Endometrial microvascular endothelial cells (primary cell): ENCODE measurements around the gene RAD1. TPM values are rescaled to one million over a fixed set of nuclear protein-coding genes. Genes with fewer than 3 reads are reported as not detected.
"Not testable (repeated sequence)": the region's sequence is repeated elsewhere in the genome, so short reads cannot be mapped to it uniquely, and the experiment has no call there.

Experiments used
- in situ Hi-C: cut with HindIII; loops from 2 replicates; pipeline ENCODE4 v1.10.0; 2017; ENCODE audit warnings: low sequenced_read_pairs, low pct_unique_long_range_greater_than_20kb; ENCODE audit errors: inconsistent ontology term
- total RNA-seq: library from RNA; depleted of rRNA; stranded (reverse); fragments of >200 nt; gene quantifications from one replicate; pipeline ENCODE4 v1.2.3, GENCODE V29; 2015; ENCODE audit errors: inconsistent ontology term

The RAD1 gene
- total RNA-seq, 1 donor from 2014 or later = 15.8 TPM

DNA sequence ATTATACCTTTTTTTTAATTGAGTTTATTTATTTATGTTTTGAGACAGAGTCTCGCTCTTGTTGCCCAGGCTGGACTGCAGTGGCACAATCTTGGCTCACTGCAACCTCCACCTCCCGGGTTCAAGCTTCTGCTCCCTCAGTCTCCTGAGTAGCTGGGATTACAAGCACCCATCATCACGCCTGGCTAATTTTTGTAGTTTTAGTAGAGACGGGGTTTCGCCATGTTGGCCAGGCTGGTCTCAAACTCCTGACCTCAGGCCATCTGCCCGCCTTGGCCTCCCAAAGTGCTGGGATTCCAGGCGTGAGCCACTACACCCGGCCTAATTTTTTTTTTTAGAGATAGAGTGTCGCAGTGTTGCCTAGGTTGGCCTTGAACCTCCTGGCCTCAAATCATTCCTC lies 8.0 kb upstream of the RAD1 start:
- in situ Hi-C loops = not testable (repeated sequence)

DNA sequence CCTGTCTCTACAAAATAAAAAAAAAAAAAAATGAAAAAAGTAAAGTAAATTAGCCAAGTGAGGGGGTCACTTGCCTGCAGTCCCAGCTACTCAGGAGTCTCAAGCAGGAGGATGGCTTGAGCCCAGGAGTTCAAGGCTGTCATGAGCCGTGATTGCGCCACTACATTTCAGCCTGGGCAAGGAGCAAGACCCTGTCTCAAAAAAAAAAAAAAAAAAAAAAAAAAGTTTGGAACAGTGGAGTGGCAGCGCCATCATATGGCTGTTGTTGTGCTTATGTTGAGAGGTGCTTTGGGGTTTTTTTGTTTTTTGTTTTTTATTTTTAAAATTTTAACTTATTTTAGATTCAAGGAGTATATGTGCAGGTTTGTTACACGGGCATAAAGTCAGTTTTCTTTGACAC lies 3.8 kb upstream of the RAD1 start:
- in situ Hi-C loops = no loop called here

DNA sequence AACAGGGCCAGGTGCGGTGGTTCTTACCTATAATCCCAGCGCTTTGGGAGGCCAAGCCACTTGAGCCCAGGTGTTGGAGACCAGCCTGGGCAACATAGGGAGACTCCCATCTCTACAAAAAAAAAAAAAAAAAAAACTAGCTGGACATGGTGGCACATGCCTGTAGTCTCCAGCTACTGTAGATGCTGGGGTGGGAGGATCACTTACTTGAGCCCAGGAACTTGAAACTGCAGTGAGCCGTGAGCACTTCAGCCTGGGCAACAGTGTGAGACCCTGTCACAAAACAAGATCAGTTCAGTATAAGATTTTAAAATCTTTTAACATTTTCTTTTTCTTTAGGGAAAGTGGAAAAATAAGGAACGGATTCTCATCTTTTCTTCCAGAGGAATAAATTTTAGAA lies 2.7 kb upstream of the RAD1 start:
- in situ Hi-C loops = no loop called here

DNA sequence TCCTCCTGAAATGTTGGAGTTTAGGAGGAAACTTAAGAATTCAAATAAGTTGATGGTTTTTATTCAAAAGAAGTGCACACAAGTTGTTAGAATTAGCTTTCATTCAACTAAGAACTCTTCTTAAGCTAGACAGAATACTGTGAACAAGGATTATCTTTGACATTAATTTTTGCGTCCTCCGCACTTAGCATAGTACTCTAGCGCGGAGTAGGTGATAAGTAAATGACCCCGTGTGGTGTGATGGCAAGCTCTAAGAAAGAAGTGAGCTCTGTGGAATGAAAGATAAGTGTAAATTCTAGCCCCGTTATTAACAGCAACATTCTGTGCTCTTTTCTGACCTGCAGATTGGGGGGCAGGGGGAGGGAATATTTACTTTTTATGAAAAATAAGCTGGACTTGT lies 1.2 kb upstream of the RAD1 start:
- in situ Hi-C loops = no loop called here

DNA sequence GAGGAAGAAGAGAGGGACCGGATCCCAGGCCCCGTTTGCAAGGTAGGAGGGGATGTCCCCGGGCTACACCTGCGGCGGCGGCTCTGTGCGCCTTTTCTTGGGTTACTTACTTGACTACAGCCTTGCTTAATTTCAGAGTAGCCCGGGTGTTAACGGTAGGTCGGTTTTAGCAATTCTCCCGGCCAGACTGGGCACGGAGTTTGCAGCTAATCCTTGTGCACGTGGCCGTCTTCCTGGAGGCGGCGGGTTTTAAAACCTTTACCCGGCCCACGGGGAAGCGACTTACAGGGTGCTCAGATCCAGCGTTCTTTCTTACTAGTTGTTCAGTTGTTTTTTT lies 520 bp upstream of the RAD1 start:
- in situ Hi-C loops = no loop called here

DNA sequence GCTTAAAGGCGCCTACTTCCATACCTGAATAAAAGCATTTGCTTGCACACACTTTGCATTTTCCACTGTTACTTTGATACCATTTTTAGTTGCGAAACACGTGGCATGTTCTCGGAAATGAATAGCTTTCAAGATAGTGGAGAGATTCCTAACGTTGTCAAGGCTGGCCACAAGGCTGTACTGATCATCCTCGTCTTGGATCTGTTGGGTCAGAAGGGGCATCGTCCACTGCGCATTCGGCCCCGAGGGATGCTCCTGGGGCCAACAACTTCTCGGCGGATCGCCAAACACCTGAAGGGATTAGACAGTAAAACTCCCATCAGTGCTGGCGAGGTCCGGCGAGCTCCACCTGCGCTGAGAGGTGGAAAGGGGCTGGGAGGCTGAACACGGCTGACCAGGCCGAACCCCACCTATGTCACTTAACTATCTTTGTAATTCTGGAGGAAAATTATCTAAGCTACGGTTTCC lies 599 bp downstream of the RAD1 start:
- in situ Hi-C loops = no loop called here

DNA sequence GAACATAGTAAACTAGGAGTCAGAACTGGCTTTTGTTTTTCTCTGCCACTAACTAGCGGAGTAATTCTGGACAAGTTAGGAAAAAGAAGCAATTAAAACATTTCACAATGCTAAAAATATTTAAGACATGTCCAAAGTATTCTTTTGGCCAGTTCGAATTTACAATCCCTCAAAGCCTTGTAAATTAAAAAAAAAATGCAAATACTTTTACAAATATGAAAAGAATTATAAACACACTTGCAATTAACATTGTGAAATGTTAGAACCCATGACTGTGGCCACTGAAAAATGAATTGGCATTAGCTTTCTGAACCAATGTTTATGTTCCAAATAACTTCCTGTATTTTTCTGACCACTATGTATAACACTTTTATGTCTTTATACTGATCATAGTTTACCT lies 2.2 kb downstream of the RAD1 start:
- in situ Hi-C loops = no loop called here

DNA sequence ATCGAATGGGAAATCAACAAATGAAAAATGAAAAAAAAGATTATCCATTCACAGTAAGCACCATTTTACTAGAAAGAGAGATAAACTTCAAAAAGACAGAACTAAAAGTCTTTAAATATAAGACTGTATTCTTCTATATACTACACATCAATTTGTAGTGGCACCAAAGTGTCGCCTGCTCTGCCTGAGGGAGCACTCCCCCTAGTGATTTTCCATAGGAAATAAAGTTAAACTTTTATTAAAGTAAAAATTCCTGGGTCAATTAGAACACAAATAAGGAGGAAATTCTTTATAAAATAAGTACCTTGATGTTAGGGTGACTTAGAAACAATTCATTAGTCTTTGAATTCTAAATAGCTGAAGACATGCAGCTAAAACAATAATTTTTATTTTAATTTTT lies 9.7 kb downstream of the RAD1 start:
- in situ Hi-C loops = no loop called here

DNA sequence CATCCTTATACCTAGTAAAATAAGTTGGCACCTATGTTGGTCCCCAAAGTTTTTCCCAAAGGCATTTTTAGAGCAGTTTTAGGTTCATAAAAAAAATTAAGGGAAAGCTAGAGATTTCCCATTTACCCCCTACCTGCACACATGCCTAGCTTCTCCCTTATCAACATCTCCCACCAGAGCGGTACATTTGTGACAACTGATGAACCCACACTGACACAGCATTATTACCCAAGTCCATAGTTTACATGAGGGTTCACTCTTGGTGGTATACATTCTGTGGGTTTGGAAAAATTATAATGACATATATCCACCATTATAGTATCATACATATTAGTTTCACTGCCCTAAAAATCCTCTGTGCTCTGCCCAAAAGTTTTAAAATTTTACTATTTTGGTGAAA lies 12.0 kb downstream of the RAD1 start:
- in situ Hi-C loops = no loop called here

DNA sequence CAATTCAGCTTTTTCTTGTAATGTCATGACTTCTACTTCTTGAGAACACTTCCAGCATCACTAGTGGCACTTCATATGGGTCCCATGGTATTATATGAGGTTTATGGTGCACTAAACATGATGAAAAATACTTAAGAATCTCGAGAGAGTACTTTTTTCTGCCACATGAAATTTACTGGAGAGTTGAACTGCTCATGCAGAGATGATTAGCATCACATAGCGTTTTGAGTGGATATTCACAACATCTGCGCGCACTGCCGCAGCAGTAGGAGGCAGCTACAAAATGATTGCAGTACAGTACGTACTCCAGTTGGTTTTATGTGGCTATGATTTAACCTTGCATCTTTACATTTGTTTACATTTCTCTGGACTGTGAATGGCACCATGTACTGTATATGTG lies 14.7 kb downstream of the RAD1 start:
- in situ Hi-C loops = no loop called here

DNA sequence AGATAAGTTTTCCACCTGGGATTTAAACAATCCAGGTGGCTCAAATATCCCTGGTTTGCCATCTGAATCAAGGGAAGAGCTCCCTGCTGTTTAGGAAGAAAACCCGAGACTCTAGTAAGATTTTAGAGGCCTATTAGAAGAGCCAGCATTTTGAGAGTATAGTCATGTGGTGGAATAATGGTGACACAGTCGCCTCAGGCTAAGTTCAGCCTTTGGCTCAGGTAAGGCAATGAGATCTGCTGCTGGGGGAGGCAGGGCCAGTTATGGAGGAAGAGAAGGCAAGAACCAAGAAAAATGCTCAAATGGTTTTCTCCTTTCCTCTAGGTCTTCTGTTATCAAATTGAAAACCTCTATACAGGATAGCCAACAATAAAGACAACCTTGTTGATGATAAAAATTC lies 16.2 kb downstream of the RAD1 start:
- in situ Hi-C loops = no loop called here

DNA sequence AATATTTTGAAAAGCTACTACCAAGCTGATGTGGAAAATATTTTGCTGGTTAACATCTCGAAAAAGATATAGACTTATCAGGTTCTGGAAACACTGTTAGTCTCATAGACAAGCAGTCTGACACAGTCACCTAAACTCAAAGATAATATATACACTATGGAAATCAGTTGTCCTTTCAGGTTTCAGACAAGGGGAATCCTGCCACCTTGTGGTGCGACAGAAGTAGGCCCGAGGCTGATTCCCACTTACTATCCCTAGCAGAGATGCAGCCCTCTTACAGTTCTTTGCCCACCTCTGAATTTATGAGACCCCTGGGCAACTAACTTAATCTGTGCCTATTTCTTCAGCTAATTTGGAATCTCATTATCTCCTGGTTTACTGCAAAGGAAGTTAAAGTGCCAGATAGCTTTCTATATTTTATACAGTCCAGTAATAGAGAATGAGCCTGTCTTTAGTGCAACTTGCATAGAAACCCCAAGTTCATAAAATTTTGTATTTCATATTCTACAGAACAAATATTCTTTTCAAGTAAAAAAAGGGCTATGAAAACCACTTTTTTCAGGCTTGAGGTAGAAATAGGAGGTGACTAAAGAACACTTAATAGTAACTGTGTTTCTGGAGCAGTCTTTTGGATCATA lies 16.9 kb downstream of the RAD1 start:
- in situ Hi-C loops = no loop called here

DNA sequence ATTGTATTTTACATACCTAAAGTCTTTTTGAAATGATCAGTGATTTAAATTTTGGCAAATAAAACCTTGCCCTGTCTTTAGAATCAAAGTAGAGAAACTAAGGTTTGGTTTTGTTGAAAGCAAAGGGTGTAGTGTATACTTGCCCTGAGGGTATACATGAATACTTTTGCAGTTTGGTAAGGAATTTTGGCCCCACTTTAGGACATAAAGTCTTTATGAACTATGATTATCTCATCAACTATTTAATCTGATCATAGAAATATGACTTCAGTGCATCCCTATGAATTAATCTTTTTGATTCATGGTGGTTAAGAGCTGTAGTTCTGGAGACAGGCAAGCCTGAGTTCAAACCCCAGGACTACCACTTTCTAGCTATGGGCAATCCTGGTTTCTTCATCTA lies 17.7 kb downstream of the RAD1 start:
- in situ Hi-C loops = no loop called here

DNA sequence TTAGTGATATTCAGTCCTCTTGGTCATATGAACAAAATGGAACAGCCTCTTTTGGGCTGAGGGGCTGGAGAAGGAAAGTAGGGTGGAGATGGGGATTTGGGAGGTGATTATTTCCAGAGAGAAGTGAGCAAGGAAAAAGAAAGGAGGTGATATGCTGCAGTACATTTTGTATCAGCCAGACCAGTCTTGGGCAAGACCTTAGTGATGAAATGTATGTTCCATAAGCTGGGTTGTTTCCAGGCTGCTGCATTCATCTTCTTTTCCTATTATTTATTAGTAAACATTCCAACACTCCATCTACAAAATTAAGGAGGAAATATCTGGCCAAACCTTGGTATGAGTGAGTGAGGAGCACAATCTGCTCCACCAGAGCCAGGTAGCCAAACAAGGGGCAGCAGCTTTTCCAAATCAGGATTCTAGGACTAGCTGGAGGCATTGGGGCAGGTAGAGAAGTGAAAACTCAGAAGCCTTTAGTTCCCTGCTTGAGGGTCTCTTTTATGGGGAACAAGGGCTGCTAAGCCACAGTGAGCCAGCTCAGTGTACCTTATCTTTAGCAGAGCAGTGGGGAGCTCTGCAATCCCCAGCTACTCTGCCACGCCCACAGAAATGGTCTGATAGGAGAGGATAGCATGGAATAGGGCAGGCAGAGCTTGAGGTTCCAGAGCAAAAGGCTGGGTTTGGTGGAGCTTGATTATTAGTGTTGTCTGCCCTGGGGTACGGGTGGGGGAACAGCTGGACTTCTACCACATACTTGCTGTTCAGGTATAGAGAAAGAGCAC lies 19.5 kb downstream of the RAD1 start:
- in situ Hi-C loops = no loop called here

DNA sequence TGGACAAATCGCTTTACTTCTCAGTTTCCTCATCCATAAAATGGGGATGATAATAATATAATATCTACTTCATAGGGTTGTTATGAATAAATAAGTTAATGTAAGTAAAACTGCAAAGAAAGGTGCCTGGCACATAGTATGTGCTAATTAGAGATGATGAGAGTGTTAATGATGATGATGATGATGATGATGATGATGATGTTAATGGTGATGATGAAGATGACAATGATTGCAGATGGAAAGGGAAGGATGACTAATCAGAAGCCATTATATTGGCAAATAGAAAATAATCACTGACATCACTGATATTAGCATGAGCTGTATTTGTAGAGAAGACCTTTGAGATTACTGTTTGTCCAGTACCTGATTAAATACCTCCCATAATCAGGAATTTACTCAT lies 20.6 kb downstream of the RAD1 start:
- in situ Hi-C loops = no loop called here

DNA sequence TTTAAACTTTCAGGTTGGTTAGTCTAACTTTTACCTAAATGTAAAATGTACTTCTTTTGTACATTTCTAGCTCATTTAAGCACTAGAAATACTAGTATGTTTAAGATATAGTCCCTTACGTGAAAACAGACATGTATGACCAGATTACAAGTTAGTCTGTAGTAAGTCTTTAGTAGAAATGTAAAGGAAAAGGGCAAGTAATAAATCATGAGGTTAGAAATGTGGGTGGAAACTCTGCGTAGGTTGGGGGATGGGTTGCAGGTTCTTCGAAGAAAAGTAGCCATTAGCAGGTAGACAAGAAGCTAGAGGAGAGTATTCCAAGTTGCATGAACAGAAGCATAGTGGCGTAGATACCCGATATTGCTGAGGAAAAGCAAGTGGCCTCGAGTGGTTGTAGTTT lies 22.9 kb downstream of the RAD1 start:
- in situ Hi-C loops = no loop called here

DNA sequence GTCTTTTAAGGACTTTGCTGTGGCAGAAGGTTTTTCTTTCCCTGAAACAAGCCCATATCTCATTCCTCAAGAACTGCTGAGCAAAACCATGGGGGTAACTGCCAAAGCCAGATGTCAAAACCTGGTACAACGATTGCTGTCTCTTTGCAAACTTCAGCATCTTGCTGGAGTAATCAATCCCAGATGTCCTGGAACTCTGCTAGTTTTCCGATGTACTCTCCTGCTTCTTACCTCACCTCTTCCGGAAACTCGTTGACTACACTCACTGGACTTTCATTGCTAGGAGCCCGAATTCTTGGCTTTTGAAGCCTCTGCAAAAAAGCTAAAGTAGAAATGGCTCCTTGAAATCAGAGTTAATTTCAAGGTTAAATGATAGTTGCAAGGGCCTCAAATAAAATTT lies 23.3 kb downstream of the RAD1 start:
- in situ Hi-C loops = no loop called here

DNA sequence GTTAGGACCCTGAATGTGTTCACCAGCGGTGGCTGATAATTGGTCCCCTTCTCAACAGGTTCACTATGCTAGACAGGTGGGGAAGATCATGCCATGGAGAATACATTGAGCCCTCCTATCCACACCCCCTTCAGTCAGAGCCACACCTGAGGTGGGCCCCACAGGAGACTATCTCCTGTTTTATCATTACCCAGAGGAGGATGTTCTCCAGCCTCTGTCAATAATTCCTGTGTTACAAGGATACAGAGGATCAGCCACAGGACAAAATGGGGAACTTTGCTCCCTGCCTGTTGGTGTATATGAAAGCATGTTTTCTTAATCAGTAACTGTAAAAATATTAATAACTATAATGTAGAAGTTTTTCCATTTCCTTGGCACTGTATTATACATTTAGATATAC lies 25.9 kb downstream of the RAD1 start:
- in situ Hi-C loops = no loop called here

DNA sequence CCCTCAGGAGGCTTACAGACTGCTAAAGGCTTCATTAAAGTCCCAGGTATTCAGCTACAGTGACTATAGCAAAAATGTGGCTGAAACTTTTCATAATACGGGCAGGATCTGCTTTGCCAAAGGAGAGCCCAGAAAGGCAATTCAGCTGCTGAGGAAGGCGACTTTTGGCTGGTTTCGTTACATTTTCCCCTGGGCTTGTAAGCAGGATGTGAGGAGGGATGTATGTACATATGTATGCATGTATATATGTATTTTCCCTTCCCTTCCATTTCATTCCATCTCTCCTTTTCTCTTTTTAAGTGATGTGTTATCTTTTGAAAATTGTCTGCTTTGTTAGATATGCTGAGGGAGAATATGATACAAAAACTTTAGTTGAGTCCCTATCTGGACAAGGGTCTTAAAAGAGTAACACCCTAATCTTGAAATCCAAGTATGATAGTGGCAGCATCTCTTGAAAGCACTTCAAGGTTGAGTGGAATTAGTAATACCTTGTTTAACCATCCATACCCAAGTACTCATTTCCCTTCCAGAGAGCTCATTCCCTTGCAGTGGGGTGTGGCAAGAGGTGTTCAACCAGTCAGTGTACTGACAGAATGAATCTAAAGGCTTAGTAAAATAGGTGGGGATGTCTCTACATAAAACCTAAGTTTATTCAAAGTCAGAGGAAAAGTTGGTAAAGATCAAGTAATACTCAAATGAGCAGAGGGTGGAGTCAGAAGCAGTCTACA lies 28.7 kb downstream of the RAD1 start:
- in situ Hi-C loops = no loop called here

DNA sequence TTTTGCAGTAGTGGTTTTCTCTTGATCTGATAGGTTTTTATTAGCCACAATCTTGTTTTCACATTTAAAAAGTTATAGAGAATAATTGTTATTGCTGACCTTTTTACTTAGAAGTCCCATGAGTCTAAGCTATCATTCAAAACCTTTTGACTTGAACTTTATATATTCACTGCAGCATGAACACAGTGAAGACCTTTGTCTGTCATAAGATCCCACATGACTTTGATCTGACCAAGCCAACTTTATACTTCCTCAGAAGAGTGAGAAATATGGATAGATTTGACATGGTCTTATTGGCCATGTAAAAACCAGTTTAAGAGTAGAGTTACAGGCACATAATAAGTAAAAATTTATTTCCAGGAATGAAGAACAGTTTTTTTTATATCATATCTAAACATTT lies 34.1 kb downstream of the RAD1 start:
- in situ Hi-C loops = no loop called here
